ENCODE data around the gene CCDC92. TPM values are rescaled to one million over a fixed set of nuclear protein-coding genes. Genes with fewer than 3 reads are reported as not detected.

CCDC92 gene
- total RNA-seq, 5 donors from 2014 or later (not counting 1 experiment from before 2014, with no cell fraction given): 22.1 to 44.9 (median 38.7) TPM

- Mint-ChIP-seq H3K9me3 (no peaks in the 10 kb centered on the region), H3K36me3 (peaks cover 7% of the 10 kb centered on the region), H3K27ac (peak overlapping the region; percentile 79 to 95), H3K27me3 (no peaks in the 10 kb centered on the region), H3K4me1 (peaks cover 30 to 47% (median 39%) of the 10 kb centered on the region in 3 donors), H3K4me3 (peak overlapping the region; percentile 88 to 93 (median 91))
- CTCF ChIA-PET: interaction anchor here (0.7 to 1.0 kb wide), 4 partner anchors 9 to 67 kb away, joined by 3 to 4 read pairs (median 4); no protein-coding TSS in a partner anchor
- H3K4me1 ChIP-seq (ENCODE audit: control insufficient read depth in 1 of 2, extremely low read depth in 1 of 2, insufficient read depth in 2 of 2, low read length in 2 of 2): peaks cover 10 to 12% of the 10 kb centered on the region in 2 experiments
- ATAC-seq (replicated peaks in 1 of 4) (peak in 3 of 4 experiments; percentile 0 to 23 (median 6)), DNase-seq (peak in 32 of 35 experiments; percentile 4 to 59 (median 14))
- peak overlapping the region; percentile 60 to 76 for H3K4me3 ChIP-seq (ENCODE audit: control insufficient read depth in 1 of 2, extremely low read depth in 1 of 2, low read length in 1 of 2)
- no peaks in the 10 kb centered on the region for H3K27me3 ChIP-seq (replicated peaks in 1 of 2; ENCODE audit: control insufficient read depth in 2 of 2, extremely low read depth in 1 of 2, insufficient read depth in 2 of 2, low read length in 1 of 2)
- POLR2A ChIA-PET: interaction anchor here (0.6 to 0.7 kb wide), 2 partner anchors 10 to 171 kb away, joined by 3 read pairs; no protein-coding TSS in a partner anchor
- peak overlapping the region; percentile 16 for H3K27ac ChIP-seq (ENCODE audit: low read length)
- peaks cover 0 to 4% of the 10 kb centered on the region in 2 donors for H3K36me3 ChIP-seq (ENCODE audit: control insufficient read depth in 2 of 2, extremely low read depth in 1 of 2, insufficient read depth in 1 of 2, low read length in 1 of 2)
- under 1% methylated on average over 44 of the region's 55 CpGs for WGBS (ENCODE audit: insufficient coverage)
- H3K9me3 ChIP-seq: no peaks in the 10 kb centered on the region
Observed at GRCh38 chr12:123971770-123972456, 718 bp downstream of the CCDC92 start.

DNA sequence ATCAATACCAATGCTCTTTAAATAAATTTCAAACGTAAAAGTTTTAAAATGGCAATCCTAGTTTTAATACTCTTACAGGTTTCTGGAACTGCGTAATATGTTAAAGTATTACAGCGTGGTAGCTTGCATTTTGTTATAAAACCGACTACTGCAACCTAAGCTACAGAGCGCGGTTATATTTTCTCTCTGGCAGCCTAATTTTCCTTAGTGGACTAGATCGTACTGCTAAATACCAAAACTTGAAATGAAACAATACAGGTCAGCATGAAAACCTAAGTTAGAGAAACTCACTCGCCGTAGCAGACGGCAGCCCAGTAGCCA is 1.2 kb downstream of the CCDC92 start:
- Histone ChIP-seq H3K27me3 (replicated peaks in 1 of 2; ENCODE audit: control insufficient read depth in 2 of 2, extremely low read depth in 1 of 2, insufficient read depth in 2 of 2, low read length in 1 of 2) (no peaks in the 10 kb centered on the region), H3K4me1 (ENCODE audit: control insufficient read depth in 1 of 2, extremely low read depth in 1 of 2, insufficient read depth in 2 of 2, low read length in 2 of 2) (peaks cover 10 to 12% of the 10 kb centered on the region in 2 experiments), H3K4me3 (ENCODE audit: control insufficient read depth in 1 of 2, extremely low read depth in 1 of 2, low read length in 1 of 2) (peak overlapping the region; percentile 60 to 76), H3K9me3 (no peaks in the 10 kb centered on the region), H3K27ac (ENCODE audit: low read length) (peak overlapping the region; percentile 16), H3K36me3 (ENCODE audit: control insufficient read depth in 2 of 2, extremely low read depth in 1 of 2, insufficient read depth in 1 of 2, low read length in 1 of 2) (peaks cover 0 to 4% of the 10 kb centered on the region in 2 donors)
- no peaks in the 10 kb centered on the region for H3K27me3 Mint-ChIP-seq
- peaks cover 28 to 47% (median 39%) of the 10 kb centered on the region in 3 donors for H3K4me1 Mint-ChIP-seq
- H3K4me3 Mint-ChIP-seq: peak overlapping the region; percentile 88 to 93 (median 91)
- H3K36me3 Mint-ChIP-seq: peaks cover 6% of the 10 kb centered on the region
- CTCF ChIA-PET: interaction anchor here (0.7 to 1.0 kb wide), 3 partner anchors 8 to 66 kb away, joined by 3 to 4 read pairs (median 4); no protein-coding TSS in a partner anchor
- H3K27ac Mint-ChIP-seq: peak overlapping the region; percentile 79 to 95
- no peak for DNase-seq
- WGBS (ENCODE audit: insufficient coverage): 42% methylated on average over 6 of the region's 10 CpGs
- H3K9me3 Mint-ChIP-seq: no peaks in the 10 kb centered on the region
- POLR2A ChIA-PET: interaction anchor here (0.6 to 0.7 kb wide), 2 partner anchors 10 to 170 kb away, joined by 3 read pairs; no protein-coding TSS in a partner anchor
- ATAC-seq (replicated peaks in 1 of 4): no peak

- ATAC-seq (replicated peaks in 1 of 4) (no peak), DNase-seq (no peak)
- peaks cover 5 to 6% of the 10 kb centered on the region in 2 experiments for H3K4me1 ChIP-seq (ENCODE audit: control insufficient read depth in 1 of 2, extremely low read depth in 1 of 2, insufficient read depth in 2 of 2, low read length in 2 of 2)
- H3K4me3 ChIP-seq (ENCODE audit: control insufficient read depth in 1 of 2, extremely low read depth in 1 of 2, low read length in 1 of 2): no peak overlapping the region
- no peaks in the 10 kb centered on the region for H3K9me3 ChIP-seq
- H3K9me3 Mint-ChIP-seq: no peaks in the 10 kb centered on the region
- ChIA-PET POLR2A (no interaction called here), CTCF (no interaction called here)
- no peaks in the 10 kb centered on the region for H3K27me3 ChIP-seq (replicated peaks in 1 of 2; ENCODE audit: control insufficient read depth in 2 of 2, extremely low read depth in 1 of 2, insufficient read depth in 2 of 2, low read length in 1 of 2)
- peaks cover 6% of the 10 kb centered on the region for H3K36me3 Mint-ChIP-seq
- peaks cover 0 to 4% of the 10 kb centered on the region in 2 donors for H3K36me3 ChIP-seq (ENCODE audit: control insufficient read depth in 2 of 2, extremely low read depth in 1 of 2, insufficient read depth in 1 of 2, low read length in 1 of 2)
- WGBS (ENCODE audit: insufficient coverage): 89% methylated on average over 3 of the region's 8 CpGs
- no peaks in the 10 kb centered on the region for H3K27me3 Mint-ChIP-seq
- no peak overlapping the region for H3K4me3 Mint-ChIP-seq
- no peak overlapping the region for H3K27ac Mint-ChIP-seq
- H3K27ac ChIP-seq (ENCODE audit: low read length): no peak overlapping the region
- peaks cover 16 to 37% (median 32%) of the 10 kb centered on the region in 3 donors for H3K4me1 Mint-ChIP-seq
Observed at GRCh38 chr12:123967121-123967586, 5.5 kb downstream of the CCDC92 start.

DNA sequence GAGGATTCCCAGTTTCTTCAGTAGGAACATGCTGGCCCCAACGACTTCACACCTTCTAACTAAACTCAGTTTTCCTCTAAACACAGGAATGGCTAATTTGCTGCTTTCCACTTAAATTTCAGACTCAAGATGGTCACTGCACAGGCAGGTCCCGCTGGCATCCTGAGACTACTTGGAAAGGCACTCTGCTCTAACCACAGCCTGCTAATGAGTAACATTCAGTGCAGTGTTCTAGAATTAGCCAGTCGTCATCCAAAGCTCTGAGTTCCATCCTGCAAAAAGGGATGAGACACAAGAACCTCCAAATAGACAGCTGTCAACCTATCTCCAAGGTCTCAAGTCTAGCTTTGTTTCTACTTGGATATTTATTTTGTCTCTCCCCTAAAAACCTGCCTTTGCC is 6.0 kb downstream of the CCDC92 start:
- ATAC-seq (replicated peaks in 1 of 4) (no peak), DNase-seq (no peak)
- WGBS (ENCODE audit: insufficient coverage): 79% methylated on average over 2 of the region's 3 CpGs
- CTCF ChIA-PET: no interaction called here
- H3K36me3 ChIP-seq (ENCODE audit: control insufficient read depth in 2 of 2, extremely low read depth in 1 of 2, insufficient read depth in 1 of 2, low read length in 1 of 2): peaks cover 0 to 4% of the 10 kb centered on the region in 2 donors
- H3K4me1 ChIP-seq (ENCODE audit: control insufficient read depth in 1 of 2, extremely low read depth in 1 of 2, insufficient read depth in 2 of 2, low read length in 2 of 2): peaks cover 2 to 6% of the 10 kb centered on the region in 2 experiments
- Mint-ChIP-seq H3K4me1 (peaks cover 14 to 38% (median 31%) of the 10 kb centered on the region in 3 donors), H3K36me3 (peaks cover 6% of the 10 kb centered on the region), H3K27ac (no peak overlapping the region), H3K4me3 (no peak overlapping the region), H3K9me3 (no peaks in the 10 kb centered on the region), H3K27me3 (no peaks in the 10 kb centered on the region)
- H3K27me3 ChIP-seq (replicated peaks in 1 of 2; ENCODE audit: control insufficient read depth in 2 of 2, extremely low read depth in 1 of 2, insufficient read depth in 2 of 2, low read length in 1 of 2): no peaks in the 10 kb centered on the region
- H3K27ac ChIP-seq (ENCODE audit: low read length): no peak overlapping the region
- POLR2A ChIA-PET: no interaction called here
- no peaks in the 10 kb centered on the region for H3K9me3 ChIP-seq
- no peak overlapping the region for H3K4me3 ChIP-seq (ENCODE audit: control insufficient read depth in 1 of 2, extremely low read depth in 1 of 2, low read length in 1 of 2)

DNA sequence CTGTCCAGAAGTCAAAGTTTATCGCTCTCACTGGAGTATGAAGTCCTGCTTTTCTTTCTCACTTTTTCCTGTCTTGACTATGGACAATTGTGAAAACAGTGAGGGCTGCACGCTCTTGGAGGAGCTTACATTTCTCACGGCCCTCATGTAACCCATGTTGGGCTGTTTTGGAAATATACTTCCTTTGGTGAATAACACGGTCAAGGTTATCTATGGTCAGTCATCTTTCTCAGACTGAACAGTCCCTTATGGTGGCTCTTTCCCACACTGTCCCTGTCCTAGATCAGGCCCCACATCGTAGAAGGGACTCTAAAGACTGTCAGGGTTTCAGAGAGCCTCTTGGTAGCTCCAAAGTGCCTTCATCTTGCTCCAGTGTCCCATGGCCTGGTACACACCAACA is 7.2 kb downstream of the CCDC92 start:
- POLR2A ChIA-PET: no interaction called here
- Mint-ChIP-seq H3K4me3 (no peak overlapping the region), H3K9me3 (no peaks in the 10 kb centered on the region), H3K27me3 (no peaks in the 10 kb centered on the region), H3K27ac (no peak overlapping the region), H3K36me3 (peaks cover 6% of the 10 kb centered on the region), H3K4me1 (peaks cover 7 to 30% (median 20%) of the 10 kb centered on the region in 3 donors)
- H3K9me3 ChIP-seq: no peaks in the 10 kb centered on the region
- no peak overlapping the region for H3K4me3 ChIP-seq (ENCODE audit: control insufficient read depth in 1 of 2, extremely low read depth in 1 of 2, low read length in 1 of 2)
- H3K27me3 ChIP-seq (replicated peaks in 1 of 2; ENCODE audit: control insufficient read depth in 2 of 2, extremely low read depth in 1 of 2, insufficient read depth in 2 of 2, low read length in 1 of 2): no peaks in the 10 kb centered on the region
- no peak overlapping the region for H3K27ac ChIP-seq (ENCODE audit: low read length)
- DNase-seq: no peak
- WGBS (ENCODE audit: insufficient coverage): 89% methylated on average over 3 of the region's 5 CpGs
- peaks cover 0 to 4% of the 10 kb centered on the region in 2 donors for H3K36me3 ChIP-seq (ENCODE audit: control insufficient read depth in 2 of 2, extremely low read depth in 1 of 2, insufficient read depth in 1 of 2, low read length in 1 of 2)
- peaks cover 0 to 2% of the 10 kb centered on the region in 2 experiments for H3K4me1 ChIP-seq (ENCODE audit: control insufficient read depth in 1 of 2, extremely low read depth in 1 of 2, insufficient read depth in 2 of 2, low read length in 2 of 2)
- ATAC-seq (replicated peaks in 1 of 4): no peak
- CTCF ChIA-PET: interaction anchor here in 1 of 2 donors (0.6 kb wide), 1 partner anchor 107 kb away, joined by 3 read pairs; no protein-coding TSS in a partner anchor

- H3K36me3 ChIP-seq (ENCODE audit: control insufficient read depth in 2 of 2, extremely low read depth in 1 of 2, insufficient read depth in 1 of 2, low read length in 1 of 2): peaks cover 0 to 3% of the 10 kb centered on the region in 2 donors
- no peak overlapping the region for H3K4me3 ChIP-seq (ENCODE audit: control insufficient read depth in 1 of 2, extremely low read depth in 1 of 2, low read length in 1 of 2)
- no peak overlapping the region for H3K27ac ChIP-seq (ENCODE audit: low read length)
- H3K27me3 ChIP-seq (replicated peaks in 1 of 2; ENCODE audit: control insufficient read depth in 2 of 2, extremely low read depth in 1 of 2, insufficient read depth in 2 of 2, low read length in 1 of 2): no peaks in the 10 kb centered on the region
- CTCF ChIA-PET: interaction anchor here in 1 of 2 donors (1.2 kb wide), 1 partner anchor 8 kb away, joined by 3 read pairs; no protein-coding TSS in a partner anchor
- no peaks in the 10 kb centered on the region for H3K9me3 Mint-ChIP-seq
- no peak for DNase-seq
- POLR2A ChIA-PET: interaction anchor here in 1 of 2 donors (0.5 kb wide), 1 partner anchor 12 kb away, joined by 3 read pairs; no protein-coding TSS in a partner anchor
- H3K9me3 ChIP-seq: no peaks in the 10 kb centered on the region
- no peaks in the 10 kb centered on the region for H3K27me3 Mint-ChIP-seq
- H3K4me1 Mint-ChIP-seq: peaks cover 7 to 19% (median 11%) of the 10 kb centered on the region in 3 donors
- H3K4me3 Mint-ChIP-seq: no peak overlapping the region
- no CpG with 5 or more reads among the region's 4 CpGs for WGBS (ENCODE audit: insufficient coverage)
- ATAC-seq (replicated peaks in 1 of 4): no peak
- peaks cover 11% of the 10 kb centered on the region for H3K36me3 Mint-ChIP-seq
- H3K4me1 ChIP-seq (ENCODE audit: control insufficient read depth in 1 of 2, extremely low read depth in 1 of 2, insufficient read depth in 2 of 2, low read length in 2 of 2): peaks cover 0 to 2% of the 10 kb centered on the region in 2 experiments
- H3K27ac Mint-ChIP-seq: no peak overlapping the region
Observed at GRCh38 chr12:123963821-123964220, 8.8 kb downstream of the CCDC92 start.
